Kidney glomerular epithelial cell (primary cell): ENCODE results near the gene MAB21L3.
A peak's percentile ranks its signal among the peaks of the same experiment; 100 is the strongest.

ENCODE experiments used
- DNase-seq: peaks from one replicate; lab custom pipeline; 2025; lab: John Stamatoyannopoulos, UW

Gene MAB21L3

DNA sequence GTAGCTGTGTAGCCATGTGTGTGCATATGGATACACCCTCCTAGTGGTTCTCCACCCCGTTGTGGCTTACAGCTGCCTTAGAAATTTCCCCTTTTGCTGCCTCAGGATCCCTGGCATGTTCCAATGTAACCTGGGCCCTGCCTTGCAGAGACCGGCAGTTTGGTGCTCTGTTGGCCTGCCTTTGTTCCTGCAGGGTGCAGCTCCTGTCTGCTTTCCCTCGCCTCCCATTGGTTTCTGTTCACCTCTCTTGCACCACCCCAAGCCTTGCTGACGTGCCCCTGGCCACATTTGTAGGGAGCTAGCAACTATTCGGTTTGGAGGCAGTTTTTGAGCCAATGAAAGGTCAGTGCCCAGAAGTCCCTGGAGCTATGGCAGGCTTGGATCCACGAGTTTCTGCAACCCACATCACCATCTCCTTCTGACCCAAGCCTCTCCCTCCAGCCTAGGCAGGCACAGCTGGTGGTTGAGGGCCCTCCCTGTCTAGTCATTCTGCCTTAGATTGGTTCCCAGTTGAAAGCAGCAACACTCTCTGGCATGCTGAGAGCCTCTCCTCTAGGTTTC lies 54.9 kb downstream of the MAB21L3 start:
- DNase-seq: no peak

DNA sequence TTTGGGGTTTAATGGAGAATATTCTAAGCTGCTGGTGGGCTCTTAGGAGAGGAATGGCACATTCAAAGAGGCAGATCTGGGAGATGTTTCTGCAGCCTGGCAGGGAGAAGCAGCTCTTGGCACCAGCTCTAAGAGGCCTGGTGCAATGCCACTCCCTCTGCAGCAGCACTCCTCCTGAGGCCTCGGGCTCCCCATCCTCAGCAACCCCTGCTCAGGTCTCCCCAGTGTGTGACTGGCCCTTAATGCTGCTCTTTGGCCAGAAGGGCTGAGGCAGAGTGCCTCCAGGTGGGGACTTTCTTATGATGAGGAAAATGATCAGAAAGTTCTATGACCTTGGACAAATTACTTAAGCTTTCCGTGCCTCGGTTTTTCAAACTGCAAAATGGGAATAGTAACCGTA lies 55.5 kb downstream of the MAB21L3 start:
- no peak for DNase-seq

DNA sequence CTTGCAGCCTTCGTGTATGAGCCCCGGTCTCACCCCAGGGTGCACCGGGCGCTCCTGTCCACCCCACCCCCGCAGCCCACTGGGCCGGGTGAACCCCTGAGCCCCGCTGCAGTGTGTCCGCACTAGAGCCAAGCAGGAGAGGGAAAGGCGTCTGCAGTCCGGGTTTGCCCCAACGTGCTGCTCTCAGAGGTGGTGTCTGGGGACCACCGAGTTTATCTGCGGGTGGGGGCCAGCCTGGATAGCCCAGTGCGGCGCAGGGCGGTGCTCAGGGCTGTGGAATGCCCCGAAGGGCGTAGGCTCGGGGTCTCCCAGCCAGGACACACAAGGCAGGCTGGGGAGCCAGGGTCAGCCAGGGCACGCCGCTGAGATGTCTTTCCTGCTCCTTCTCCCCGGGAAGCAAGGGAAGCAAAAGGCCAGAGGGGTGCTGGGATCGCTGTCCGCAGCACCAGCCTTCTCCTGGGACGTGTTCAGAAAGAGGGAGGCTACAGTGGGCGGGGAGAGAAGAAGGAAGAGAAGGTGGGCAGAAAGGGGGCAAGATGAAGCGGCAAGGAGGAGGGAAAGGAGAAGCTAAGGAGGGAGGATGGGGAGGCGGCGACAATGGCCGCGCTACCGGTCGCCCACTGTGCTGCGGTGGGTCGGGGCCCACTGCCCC lies 56.6 kb downstream of the MAB21L3 start:
- DNase-seq: peak; percentile 5

DNA sequence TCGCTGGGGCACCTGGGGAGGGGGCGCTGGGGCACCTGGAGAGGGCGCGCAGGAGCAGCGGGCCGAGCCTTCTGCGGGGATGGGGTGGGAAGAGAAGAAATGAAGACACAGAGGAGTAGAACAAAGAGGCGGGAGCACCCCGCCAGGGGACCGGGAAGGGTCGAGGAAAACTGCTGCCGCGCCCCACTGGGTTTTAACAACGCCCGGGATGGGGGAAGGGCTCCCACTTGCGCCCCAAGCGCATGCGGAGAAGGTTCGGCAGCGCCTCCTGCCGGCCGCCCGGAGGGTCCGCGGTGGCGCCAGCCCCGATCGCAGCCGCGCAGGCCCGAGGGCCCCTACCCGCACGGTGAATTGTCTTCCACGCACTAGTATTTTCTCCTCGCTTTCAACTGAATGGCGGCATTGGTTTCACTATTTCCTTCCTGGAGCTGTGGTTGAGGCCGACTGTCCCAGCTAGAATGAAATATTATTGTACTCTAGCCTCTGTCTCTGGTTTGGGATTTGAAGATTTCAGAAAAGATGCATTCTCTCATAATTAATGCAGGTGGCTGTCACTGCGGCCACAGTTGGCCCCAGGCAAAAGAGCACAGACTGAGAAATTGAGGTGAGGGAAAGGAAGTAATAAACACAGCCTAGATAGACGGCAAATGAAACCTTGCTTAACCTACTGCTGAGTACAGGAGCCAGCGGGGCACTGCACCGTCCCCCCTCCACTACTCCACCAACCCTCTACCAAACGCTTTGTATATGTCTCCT lies 57.3 kb downstream of the MAB21L3 start:
- peak; percentile 13 for DNase-seq

DNA sequence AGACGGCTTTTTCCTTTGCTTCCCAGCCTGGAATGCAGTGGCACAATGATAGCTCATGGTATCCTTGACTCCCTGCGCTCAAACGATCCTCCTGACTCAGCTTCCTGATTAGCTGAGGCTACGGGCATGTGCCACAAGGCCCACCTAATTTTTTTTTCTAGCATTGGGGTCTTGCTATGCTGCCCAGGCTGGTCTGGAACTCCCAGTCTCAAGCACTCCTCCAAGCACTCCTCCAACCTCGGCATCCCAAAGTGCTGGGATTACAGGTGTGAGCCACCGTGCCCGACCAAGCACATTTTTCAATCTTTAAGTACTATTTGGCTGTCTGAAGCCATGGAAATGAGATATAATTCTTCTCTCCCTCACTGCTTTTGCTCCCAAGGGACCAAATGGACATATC lies 58.7 kb downstream of the MAB21L3 start:
- DNase-seq: no peak

DNA sequence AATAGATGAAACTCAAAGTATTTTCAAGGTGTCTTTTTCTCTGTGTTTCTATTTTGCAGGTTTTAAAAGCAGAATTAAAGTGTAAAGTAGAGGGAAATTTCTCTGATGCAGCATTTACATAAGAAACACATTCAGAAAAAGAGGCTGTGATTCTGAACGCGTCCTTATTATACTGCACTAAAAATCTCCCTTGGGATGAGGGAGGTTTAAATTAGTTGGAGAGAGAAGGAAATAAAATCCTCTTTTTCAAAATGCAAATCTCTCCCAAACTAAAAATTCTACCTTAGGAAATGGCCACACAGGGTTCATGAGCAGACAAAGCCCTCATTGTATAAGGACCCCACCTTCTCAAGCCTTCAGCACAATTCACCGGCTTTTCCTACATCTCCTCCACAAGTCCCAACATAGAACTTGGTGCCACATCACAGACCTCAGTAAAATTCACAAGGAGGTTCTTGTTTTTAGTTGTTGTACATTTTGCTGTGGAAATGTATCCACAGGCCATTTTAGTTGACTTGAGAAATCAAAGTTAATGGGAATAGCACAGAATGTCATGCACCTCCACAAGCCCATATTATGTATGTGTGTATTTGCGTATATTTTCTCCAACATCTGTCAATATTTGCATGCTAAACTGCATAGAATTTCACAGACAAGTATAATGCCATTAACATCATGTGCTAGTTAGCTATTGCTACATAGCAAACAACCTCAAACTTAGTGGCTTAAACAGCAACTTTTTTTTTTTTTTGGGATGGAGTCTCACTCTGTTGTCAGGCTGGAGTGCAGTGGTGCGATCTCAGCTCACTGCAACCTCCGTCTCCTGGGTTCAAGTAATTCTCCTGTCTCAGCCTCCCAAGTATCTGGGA lies 59.8 kb downstream of the MAB21L3 start:
- DNase-seq: no peak

DNA sequence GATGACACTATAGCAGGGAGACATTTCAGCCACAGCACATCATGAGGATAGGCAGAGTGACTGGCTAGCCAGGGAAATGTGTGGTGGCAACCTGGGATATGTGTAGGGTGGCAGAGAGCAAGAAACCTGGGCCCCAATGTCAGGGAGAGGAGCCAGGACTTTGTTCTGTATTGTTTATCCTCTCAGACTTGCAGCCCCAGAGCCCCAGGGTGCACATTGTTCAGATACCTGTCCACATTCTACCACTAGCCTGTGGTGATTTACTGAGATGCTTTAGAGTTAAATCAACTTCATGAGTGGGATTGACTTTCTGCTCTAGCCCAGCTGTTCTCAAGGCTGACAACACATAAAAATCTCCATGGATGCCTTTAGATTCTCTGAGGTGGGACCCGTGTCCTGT lies 61.5 kb downstream of the MAB21L3 start:
- no peak for DNase-seq

DNA sequence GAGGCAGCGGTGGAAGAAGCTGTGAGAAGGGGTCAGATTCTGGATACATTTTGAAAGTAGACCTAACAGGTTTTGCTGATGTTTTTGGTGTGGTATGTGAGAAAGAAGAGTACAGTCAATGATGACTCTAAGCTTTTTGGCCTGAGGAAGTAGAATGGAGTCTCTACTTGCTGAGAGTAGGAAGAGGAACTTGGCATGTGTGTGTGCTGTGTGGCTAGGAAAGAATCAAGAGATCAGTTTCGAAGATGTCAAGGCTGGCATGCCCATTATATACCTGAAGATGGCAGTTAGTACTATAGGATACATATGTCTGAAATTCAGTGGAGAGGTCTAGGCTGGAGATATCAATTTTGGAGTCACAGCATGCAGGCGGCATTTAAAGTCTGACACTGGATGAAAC lies 64.4 kb downstream of the MAB21L3 start:
- DNase-seq: no peak

DNA sequence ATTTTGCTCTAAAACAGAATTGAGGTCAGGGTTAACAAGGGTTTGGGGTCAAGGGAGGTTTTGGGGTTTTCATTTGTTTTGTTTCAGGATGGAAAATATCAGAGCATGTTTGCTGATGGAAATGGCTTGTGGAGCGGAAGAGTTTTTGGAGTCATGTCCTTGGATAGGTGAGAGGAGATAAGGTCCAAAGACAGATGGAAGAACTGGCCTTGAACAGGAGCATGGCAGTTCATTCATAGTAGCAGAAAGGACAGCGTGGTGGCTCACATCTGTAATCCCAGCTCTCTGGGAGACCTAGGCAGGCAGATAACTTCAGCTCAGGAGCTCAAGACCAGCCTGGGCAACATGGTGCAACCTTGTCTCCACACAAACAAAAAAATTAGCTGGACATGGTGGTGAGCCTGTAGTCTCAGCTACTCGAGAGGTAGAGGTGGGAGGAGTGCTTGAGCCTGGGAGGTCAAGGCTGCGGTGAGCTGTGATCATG lies 65.1 kb downstream of the MAB21L3 start:
- no peak for DNase-seq

DNA sequence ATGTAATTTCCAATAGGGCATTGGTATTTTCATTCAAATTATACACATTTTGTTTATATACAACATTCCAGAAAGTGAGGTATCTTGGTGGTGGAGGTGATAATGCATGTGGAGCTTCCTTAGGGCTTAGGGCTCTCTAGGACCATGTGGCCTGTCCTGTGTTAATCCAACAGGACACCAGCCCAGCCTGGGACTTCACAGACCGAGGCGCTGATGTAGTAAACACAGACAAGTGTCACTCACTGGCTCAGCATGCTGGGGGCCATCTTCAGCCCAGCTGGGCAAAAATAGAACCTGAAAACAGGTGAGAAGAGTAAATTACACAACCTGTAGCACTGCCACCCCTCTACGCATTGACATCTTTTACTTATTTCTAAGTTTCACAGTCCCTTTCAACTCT lies 66.7 kb downstream of the MAB21L3 start:
- DNase-seq: no peak

DNA sequence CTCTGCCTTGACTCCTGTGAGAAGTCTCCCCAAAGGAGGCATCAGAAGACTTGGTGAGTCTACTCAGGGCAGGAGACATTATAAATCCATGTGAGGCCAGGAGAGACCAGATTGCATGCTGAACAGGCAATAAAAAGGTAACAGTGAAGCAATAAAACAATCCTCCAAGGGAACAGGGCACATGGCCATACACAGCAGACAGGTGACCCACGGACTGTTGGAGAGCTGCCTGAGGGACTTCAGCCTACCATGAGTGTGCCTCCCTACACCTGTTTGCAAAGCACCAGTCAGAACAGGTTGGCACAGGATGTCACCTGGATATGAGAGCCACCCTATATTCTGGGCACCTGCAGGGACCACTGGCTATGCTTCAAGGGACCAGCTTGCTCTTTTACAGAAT lies 67.6 kb downstream of the MAB21L3 start:
- DNase-seq: no peak

DNA sequence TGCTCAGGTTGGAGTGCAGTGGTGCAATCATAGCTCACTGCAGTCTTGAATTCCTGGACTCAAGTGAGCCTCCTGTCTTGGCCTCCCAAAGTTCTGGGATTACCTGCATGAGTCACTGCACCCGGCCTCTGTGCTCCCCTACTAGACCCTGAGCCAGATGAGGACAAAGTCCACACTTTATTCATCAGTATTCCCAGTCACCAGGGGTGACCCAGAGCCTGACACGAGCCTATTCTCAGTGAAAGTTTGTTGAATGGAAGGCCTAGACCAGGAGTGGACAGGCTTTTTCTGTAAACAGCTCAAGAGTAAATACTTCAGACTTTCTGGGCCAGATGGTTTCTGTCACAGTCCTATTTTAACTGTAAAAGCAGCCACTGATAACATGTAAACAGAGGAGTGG lies 68.2 kb downstream of the MAB21L3 start:
- DNase-seq: no peak

DNA sequence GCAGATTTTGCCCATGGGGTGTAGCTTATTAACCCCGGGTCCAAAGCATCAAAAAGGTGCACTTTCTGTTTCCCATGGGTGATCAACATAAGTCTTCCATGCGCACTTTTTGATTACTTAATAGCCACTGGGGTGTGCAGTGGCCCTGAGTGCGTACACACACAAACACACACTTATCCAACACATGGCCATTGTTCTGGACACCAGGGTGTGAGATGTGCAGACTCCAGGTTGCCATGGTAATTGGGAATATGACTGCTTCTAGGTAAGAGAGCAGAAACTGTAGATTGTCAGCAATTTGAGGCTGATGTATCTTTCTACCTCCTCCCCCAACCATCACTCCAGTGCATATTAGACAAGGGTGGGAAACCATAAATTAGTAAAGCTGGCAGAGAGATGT lies 68.8 kb downstream of the MAB21L3 start:
- DNase-seq: no peak

DNA sequence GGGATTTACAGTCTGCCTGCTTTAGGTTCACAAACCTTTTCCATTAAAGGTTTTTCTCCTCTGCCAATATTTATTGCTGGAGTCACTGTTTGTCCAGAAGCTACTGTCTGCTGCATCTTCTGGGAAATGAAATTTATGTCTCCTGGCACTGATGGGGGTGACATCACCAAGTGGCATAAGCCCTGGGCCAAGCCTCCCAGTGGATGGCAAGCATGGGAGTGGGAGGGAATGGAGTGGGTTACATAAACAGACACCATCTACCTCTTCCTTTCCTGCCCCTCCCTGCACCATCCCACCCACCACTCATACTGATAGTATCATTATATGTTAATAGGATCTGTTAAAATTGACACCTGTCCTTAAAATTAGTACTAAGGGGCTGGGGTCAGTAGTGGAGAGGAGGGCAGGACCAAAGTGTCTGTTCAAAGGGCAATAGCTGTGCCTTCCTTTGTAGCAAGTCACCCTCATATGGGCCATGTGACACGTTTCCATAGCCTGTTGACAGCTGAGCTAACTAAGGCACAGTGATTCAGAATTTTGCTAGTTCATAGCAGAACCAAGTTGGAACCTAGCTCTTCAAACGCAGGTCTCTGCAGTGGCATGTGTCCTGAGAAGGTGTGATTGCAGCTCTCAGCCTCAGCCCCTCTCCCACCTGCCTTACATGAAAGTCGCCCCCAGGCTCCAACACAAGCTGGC lies 71.0 kb downstream of the MAB21L3 start:
- no peak for DNase-seq
